ENCODE results near the gene ACAN.

The ACAN gene

GRCh38 chr15:88882785-88883184 lies 79.5 kb downstream of the ACAN start:
- Mint-ChIP-seq H3K36me3 (ENCODE audit: low read depth) (no peaks in the 10 kb centered on the region), H3K9me3 (no peaks in the 10 kb centered on the region), H3K4me3 (no peak overlapping the region), H3K27me3 (ENCODE audit: low read depth) (peaks cover 4% of the 10 kb centered on the region), H3K27ac (no peak overlapping the region), H3K4me1 (no peaks in the 10 kb centered on the region)
- TF ChIP-seq CTCF (IDR thresholded peaks at IDR 0.05; ENCODE audit: unreplicated experiment in 3 of 3), result no peak

- TF ChIP-seq CTCF (IDR thresholded peaks at IDR 0.05; ENCODE audit: unreplicated experiment in 3 of 3), result no peak
- H3K4me1 Mint-ChIP-seq, result no peaks in the 10 kb centered on the region
- no peaks in the 10 kb centered on the region for H3K9me3 Mint-ChIP-seq
- no peak overlapping the region for H3K27ac Mint-ChIP-seq
- H3K4me3 Mint-ChIP-seq, result no peak overlapping the region
- H3K27me3 Mint-ChIP-seq (ENCODE audit: low read depth), result peaks cover 12% of the 10 kb centered on the region
- no peaks in the 10 kb centered on the region for H3K36me3 Mint-ChIP-seq (ENCODE audit: low read depth)
Observed at GRCh38 chr15:88887068-88887580, 83.9 kb downstream of the ACAN start.

GRCh38 chr15:88888719-88889118 lies 85.5 kb downstream of the ACAN start:
- Mint-ChIP-seq H3K36me3 (ENCODE audit: low read depth) (no peaks in the 10 kb centered on the region), H3K27me3 (ENCODE audit: low read depth) (peaks cover 28% of the 10 kb centered on the region), H3K4me3 (no peak overlapping the region), H3K4me1 (no peaks in the 10 kb centered on the region), H3K27ac (no peak overlapping the region), H3K9me3 (no peaks in the 10 kb centered on the region)
- TF ChIP-seq CTCF (IDR thresholded peaks at IDR 0.05; ENCODE audit: unreplicated experiment in 3 of 3), result no peak

- Mint-ChIP-seq H3K9me3 (no peaks in the 10 kb centered on the region), H3K36me3 (ENCODE audit: low read depth) (no peaks in the 10 kb centered on the region), H3K27me3 (ENCODE audit: low read depth) (peaks cover 42% of the 10 kb centered on the region), H3K4me3 (no peak overlapping the region), H3K4me1 (peaks cover 3% of the 10 kb centered on the region), H3K27ac (no peak overlapping the region)
- TF ChIP-seq CTCF (IDR thresholded peaks at IDR 0.05; ENCODE audit: unreplicated experiment in 3 of 3), result no peak
Observed at GRCh38 chr15:88890495-88890894, 87.3 kb downstream of the ACAN start.

- Mint-ChIP-seq H3K27me3 (ENCODE audit: low read depth) (peaks cover 48% of the 10 kb centered on the region), H3K9me3 (no peaks in the 10 kb centered on the region), H3K4me3 (no peak overlapping the region), H3K36me3 (ENCODE audit: low read depth) (no peaks in the 10 kb centered on the region), H3K27ac (no peak overlapping the region), H3K4me1 (peaks cover 9% of the 10 kb centered on the region)
- TF ChIP-seq CTCF (IDR thresholded peaks at IDR 0.05; ENCODE audit: unreplicated experiment in 3 of 3), result no peak
Observed at GRCh38 chr15:88891540-88892254, 88.5 kb downstream of the ACAN start.

- peaks cover 59% of the 10 kb centered on the region for H3K27me3 Mint-ChIP-seq (ENCODE audit: low read depth)
- H3K9me3 Mint-ChIP-seq, result no peaks in the 10 kb centered on the region
- peaks cover 23% of the 10 kb centered on the region for H3K4me1 Mint-ChIP-seq
- H3K27ac Mint-ChIP-seq, result no peak overlapping the region
- peak overlapping the region; percentile 63 to 77 (median 70) for H3K4me3 Mint-ChIP-seq
- peak; percentile 63 to 78 (median 74) for TF ChIP-seq CTCF (IDR thresholded peaks at IDR 0.05; ENCODE audit: unreplicated experiment in 3 of 3)
- no peaks in the 10 kb centered on the region for H3K36me3 Mint-ChIP-seq (ENCODE audit: low read depth)
Observed at GRCh38 chr15:88894348-88894818, 91.1 kb downstream of the ACAN start.
